Prostate gland (tissue), 2 donors: Measurements from ENCODE around the gene NXPH1. TPM values are rescaled to one million over a fixed set of nuclear protein-coding genes. Genes with fewer than 3 reads are reported as not detected.

Source experiments
- DNase-seq: peaks from one replicate; pipeline ENCODE4 v3.0.0-alpha.2; 2019; ENCODE audit warnings: low spot score
- H3K27ac ChIP-seq, 2 donors: fragments of 200-600 bp; sonication (generic); 2 replicates each; pipeline ENCODE4 v1.5.1; 2017 to 2019
- H3K27me3 ChIP-seq: fragments of 200-600 bp; sonication (generic); replicated peaks from 2 replicates; pipeline ENCODE4 v1.5.1; 2019; ENCODE audit not compliant: insufficient read depth
- H3K36me3 ChIP-seq, 2 donors: fragments of 200-600 bp; sonication (generic); 1 replicate in 1 of 2; 2 replicates in 1 of 2; pipeline versions ENCODE4 v1.5.1 to v1.8.1; 2017 to 2019
- H3K4me1 ChIP-seq: fragments of 200-600 bp; sonication (generic); replicated peaks from 2 replicates; pipeline ENCODE4 v1.5.1; 2019
- H3K4me3 ChIP-seq, 2 donors: fragments of 200-600 bp; sonication (generic); 2 replicates each; pipeline ENCODE4 v1.5.1; 2017 to 2019
- H3K9me3 ChIP-seq: fragments of 200-600 bp; sonication (generic); 2 replicates; pipeline ENCODE4 v1.5.1; 2017
- POLR2A ChIP-seq: fragments of 450-650 bp; IDR thresholded peaks from one replicate; pipeline ENCODE4 v1.6.1; 2016; ENCODE audit warnings: antibody characterized with exemption, mild to moderate bottlenecking
- POLR2AphosphoS5 ChIP-seq: sonication (generic); formaldehyde crosslinking; IDR thresholded peaks from one replicate; pipeline ENCODE4 v1.6.1; 2017; ENCODE audit warnings: antibody characterized with exemption
- WGBS: methylation state at CpG from one replicate; pipeline ENCODE4 v1.1.5; 2018; 5-methylcytosine and 5-hydroxymethylcytosine counted together
- intact Hi-C: fragments of 100-400 bp; cut with DNase I; formaldehyde crosslinking; loops from one replicate; pipeline ENCODE4 v1.14.2; 2022
- total RNA-seq, 2 donors: library from RNA; depleted of rRNA; stranded (reverse); fragments of >200 nt; gene quantifications; one replicate each; pipeline ENCODE4 v1.1.0, GENCODE V29; 2016
- TF ChIP-seq, protein P1 (sequence below), 4 experiments: fragments of 200-600 bp in 2 of 4; fragments of 450-650 bp in 2 of 4; sonication (generic) in 2 of 4; IDR thresholded peaks; 1 replicate in 3 of 4; 2 replicates in 1 of 4; pipeline ENCODE4 v1.5.1; 2016 to 2019; ENCODE audit warnings: antibody characterized with exemption in 4 of 4, mild to moderate bottlenecking in 2 of 4, moderate library complexity in 2 of 4

The NXPH1 gene
- total RNA-seq, 2 donors from 2014 or later: not detected

DNA sequence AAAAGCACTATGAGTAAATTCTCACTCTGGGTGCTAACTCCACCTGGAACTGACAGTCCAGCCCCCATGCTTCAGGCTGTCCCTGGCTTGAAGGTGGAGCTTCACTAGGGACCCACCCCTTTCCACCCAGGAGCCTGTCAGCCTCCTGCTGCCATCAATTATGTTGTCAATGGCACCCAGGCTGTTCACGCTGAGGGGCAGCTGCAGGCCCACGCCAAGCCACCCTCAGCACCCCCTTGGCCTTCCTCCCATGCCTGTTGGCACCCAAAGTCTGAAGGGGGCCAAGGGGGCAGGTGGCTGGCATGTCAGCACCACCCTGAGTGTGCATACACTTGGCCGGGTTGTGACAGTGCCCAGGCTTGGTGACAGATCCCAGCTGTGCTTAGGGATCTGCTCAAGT, 149.3 kb downstream of the NXPH1 start:
- Histone ChIP-seq H3K27me3 (no peaks in the 10 kb centered on the region), H3K4me1 (no peaks in the 10 kb centered on the region), H3K36me3 (no peaks in the 10 kb centered on the region), H3K9me3 (no peaks in the 10 kb centered on the region), H3K4me3 (no peak overlapping the region), H3K27ac (no peak overlapping the region)
- intact Hi-C loops: no loop called here
- TF ChIP-seq, protein P1, sequence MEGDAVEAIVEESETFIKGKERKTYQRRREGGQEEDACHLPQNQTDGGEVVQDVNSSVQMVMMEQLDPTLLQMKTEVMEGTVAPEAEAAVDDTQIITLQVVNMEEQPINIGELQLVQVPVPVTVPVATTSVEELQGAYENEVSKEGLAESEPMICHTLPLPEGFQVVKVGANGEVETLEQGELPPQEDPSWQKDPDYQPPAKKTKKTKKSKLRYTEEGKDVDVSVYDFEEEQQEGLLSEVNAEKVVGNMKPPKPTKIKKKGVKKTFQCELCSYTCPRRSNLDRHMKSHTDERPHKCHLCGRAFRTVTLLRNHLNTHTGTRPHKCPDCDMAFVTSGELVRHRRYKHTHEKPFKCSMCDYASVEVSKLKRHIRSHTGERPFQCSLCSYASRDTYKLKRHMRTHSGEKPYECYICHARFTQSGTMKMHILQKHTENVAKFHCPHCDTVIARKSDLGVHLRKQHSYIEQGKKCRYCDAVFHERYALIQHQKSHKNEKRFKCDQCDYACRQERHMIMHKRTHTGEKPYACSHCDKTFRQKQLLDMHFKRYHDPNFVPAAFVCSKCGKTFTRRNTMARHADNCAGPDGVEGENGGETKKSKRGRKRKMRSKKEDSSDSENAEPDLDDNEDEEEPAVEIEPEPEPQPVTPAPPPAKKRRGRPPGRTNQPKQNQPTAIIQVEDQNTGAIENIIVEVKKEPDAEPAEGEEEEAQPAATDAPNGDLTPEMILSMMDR (IDR thresholded peaks at IDR 0.05): no peak
- no peak for TF ChIP-seq POLR2AphosphoS5
- TF ChIP-seq POLR2A: no peak
- WGBS: 93% methylated on average over 3 of the region's 3 CpGs
- no peak for DNase-seq

DNA sequence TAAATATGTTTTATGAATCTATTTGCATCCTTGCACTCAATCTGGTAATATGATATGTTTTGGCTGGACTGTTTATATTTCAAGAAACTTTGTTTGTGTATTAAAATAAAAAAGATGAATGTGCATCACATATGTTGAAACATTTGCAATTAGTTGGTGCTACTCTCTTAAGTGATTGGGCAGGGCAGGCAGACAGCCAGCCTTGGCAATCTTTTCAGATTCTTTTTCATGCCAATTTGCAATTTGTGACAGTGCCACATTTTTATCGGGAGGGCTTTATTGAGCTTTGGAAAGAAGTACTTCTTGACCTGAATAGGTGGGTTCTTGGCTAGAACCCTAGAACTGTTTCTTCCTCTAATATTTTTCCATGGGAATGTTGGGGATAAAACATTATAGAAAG, 152.2 kb downstream of the NXPH1 start:
- 19% methylated on average over 1 of the region's 1 CpG for WGBS

GRCh38 chr7:8590225-8590624, 156.8 kb downstream of the NXPH1 start:
- Histone ChIP-seq H3K4me3 (no peak overlapping the region), H3K9me3 (no peaks in the 10 kb centered on the region), H3K36me3 (no peaks in the 10 kb centered on the region), H3K27me3 (no peaks in the 10 kb centered on the region), H3K27ac (no peak overlapping the region), H3K4me1 (no peaks in the 10 kb centered on the region)
- TF ChIP-seq POLR2A (no peak), POLR2AphosphoS5 (no peak)
- intact Hi-C loops: no loop called here
- 87% methylated on average over 4 of the region's 4 CpGs for WGBS
- no peak for DNase-seq

More for the DNA sequence above, 152.2 kb downstream of the NXPH1 start:
- H3K27me3 ChIP-seq: no peaks in the 10 kb centered on the region
- H3K36me3 ChIP-seq: no peaks in the 10 kb centered on the region
- intact Hi-C loops: no loop called here
- no peaks in the 10 kb centered on the region for H3K4me1 ChIP-seq
- no peaks in the 10 kb centered on the region for H3K9me3 ChIP-seq
- TF ChIP-seq, protein P1 (IDR thresholded peaks at IDR 0.05): no peak
- TF ChIP-seq POLR2AphosphoS5 (no peak), POLR2A (no peak)
- no peak overlapping the region for H3K27ac ChIP-seq
- DNase-seq: no peak
- H3K4me3 ChIP-seq: no peak overlapping the region

GRCh38 chr7:8590791-8591190, 157.4 kb downstream of the NXPH1 start:
- TF ChIP-seq, protein P1 (IDR thresholded peaks at IDR 0.05): no peak
- no peak for TF ChIP-seq POLR2AphosphoS5
- TF ChIP-seq POLR2A: no peak
- Histone ChIP-seq H3K4me3 (no peak overlapping the region), H3K36me3 (no peaks in the 10 kb centered on the region), H3K4me1 (no peaks in the 10 kb centered on the region), H3K27me3 (no peaks in the 10 kb centered on the region), H3K27ac (no peak overlapping the region), H3K9me3 (no peaks in the 10 kb centered on the region)
- 70% methylated on average over 3 of the region's 3 CpGs for WGBS
- DNase-seq: no peak
- intact Hi-C loops: no loop called here

DNA sequence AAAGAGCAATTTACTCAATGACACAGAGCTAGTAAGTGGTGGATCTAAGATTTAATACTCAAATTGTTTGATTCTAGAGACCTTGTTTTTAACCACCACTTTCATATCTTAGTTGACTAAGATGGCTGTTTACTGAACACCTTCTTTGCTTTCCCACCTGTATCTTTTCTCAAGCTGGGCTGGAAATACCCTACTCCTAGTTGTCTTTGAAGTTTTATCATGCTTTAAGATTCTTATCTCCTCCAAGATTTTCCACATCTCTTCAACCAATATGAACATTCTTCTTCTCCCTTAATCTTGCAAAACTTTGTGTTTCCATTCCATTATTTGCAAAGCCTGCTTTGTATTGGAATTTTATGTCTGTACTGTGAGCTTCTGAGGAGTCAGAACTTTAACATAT, 157.9 kb downstream of the NXPH1 start:
- intact Hi-C loops: no loop called here
- no peaks in the 10 kb centered on the region for H3K27me3 ChIP-seq
- H3K4me3 ChIP-seq: no peak overlapping the region
- H3K9me3 ChIP-seq: no peaks in the 10 kb centered on the region
- TF ChIP-seq POLR2AphosphoS5 (no peak), POLR2A (no peak)
- TF ChIP-seq, protein P1 (IDR thresholded peaks at IDR 0.05): no peak
- H3K36me3 ChIP-seq: no peaks in the 10 kb centered on the region
- no peak for DNase-seq
- no peak overlapping the region for H3K27ac ChIP-seq
- no peaks in the 10 kb centered on the region for H3K4me1 ChIP-seq
